Activated B cell treated with CpG ODN at 0.5 μM for 24 hours (primary cell): ENCODE results near the gene ECE2. TPM values are rescaled to one million over a fixed set of nuclear protein-coding genes. Genes with fewer than 3 reads are reported as not detected.

Source experiments
- ATAC-seq: fragments of 200-7000 bp; cut with Tn5 transposase; one replicate; pipeline ENCODE4 v1.10.0; 2021; ENCODE audit warnings: low read depth, mild to moderate bottlenecking, moderate library complexity
- CTCF ChIA-PET: fragments of 350-600 bp; sonication (Branson Sonifier 250); formaldehyde crosslinking; loops from one replicate; lab custom pipeline; 2021; ENCODE audit warnings: antibody characterized with exemption; lab: Charles Lee
- POLR2A ChIA-PET: fragments of 350-600 bp; sonication (Branson Sonifier 250); formaldehyde crosslinking; loops from one replicate; lab custom pipeline; 2021; ENCODE audit warnings: antibody characterized with exemption; lab: Charles Lee
- DNase-seq: peaks from one replicate; pipeline ENCODE4 v3.0.0; 2022
- H3K27ac Mint-ChIP-seq: one replicate; pipeline ENCODE4 v1.8.0; 2020; ENCODE audit warnings: mixed read lengths
- H3K27me3 Mint-ChIP-seq: one replicate; pipeline ENCODE4 v1.8.0; 2021; ENCODE audit warnings: mixed read lengths
- H3K36me3 Mint-ChIP-seq: one replicate; pipeline ENCODE4 v1.8.0; 2021; ENCODE audit warnings: low read depth, mixed read lengths
- H3K4me1 Mint-ChIP-seq: one replicate; pipeline ENCODE4 v1.8.0; 2021; ENCODE audit warnings: mixed read lengths
- H3K4me3 Mint-ChIP-seq: one replicate; pipeline ENCODE4 v1.8.0; 2020; ENCODE audit warnings: mild to moderate bottlenecking, mixed read lengths
- H3K9me3 Mint-ChIP-seq: one replicate; pipeline ENCODE4 v1.8.0; 2020; ENCODE audit warnings: mixed read lengths
- CTCF ChIP-seq: fragments of 200-600 bp; IDR thresholded peaks from one replicate; pipeline ENCODE4 v1.8.0; 2022; ENCODE audit warnings: antibody characterized with exemption, mild to moderate bottlenecking
- intact Hi-C: fragments of 100-400 bp; cut with micrococcal nuclease; formaldehyde crosslinking; loops from one replicate; pipeline ENCODE4 v1.15.1; 2024
- total RNA-seq: library from RNA; stranded (reverse); gene quantifications from 2 replicates; pipeline ENCODE4 v1.2.3, GENCODE V29; 2022

The ECE2 gene
- total RNA-seq, 1 donor from 2014 or later, result not detected

- ATAC-seq (peak; percentile 25), DNase-seq (no peak)
- intact Hi-C loops, result no loop called here
- no peak overlapping the region for H3K27ac Mint-ChIP-seq
- H3K36me3 Mint-ChIP-seq, result peaks cover 83% of the 10 kb centered on the region
- peaks cover 1% of the 10 kb centered on the region for H3K4me1 Mint-ChIP-seq
- ChIA-PET POLR2A (interaction anchor here (0.8 to 1.1 kb wide), 2 partner anchors 10 to 1632 kb away, joined by 3 to 7 read pairs; partner anchors contain the start of gene TRA2B), CTCF (interaction anchor here (1.4 kb wide), 1 partner anchor 13 kb away, joined by 5 read pairs; no protein-coding TSS in a partner anchor)
- H3K9me3 Mint-ChIP-seq, result no peaks in the 10 kb centered on the region
- TF ChIP-seq CTCF, result no peak
- no peak overlapping the region for H3K4me3 Mint-ChIP-seq
- H3K27me3 Mint-ChIP-seq, result no peaks in the 10 kb centered on the region
These were observed 29.8 kb downstream of the ECE2 start for GRCh38 chr3:184305577-184305976.

DNA sequence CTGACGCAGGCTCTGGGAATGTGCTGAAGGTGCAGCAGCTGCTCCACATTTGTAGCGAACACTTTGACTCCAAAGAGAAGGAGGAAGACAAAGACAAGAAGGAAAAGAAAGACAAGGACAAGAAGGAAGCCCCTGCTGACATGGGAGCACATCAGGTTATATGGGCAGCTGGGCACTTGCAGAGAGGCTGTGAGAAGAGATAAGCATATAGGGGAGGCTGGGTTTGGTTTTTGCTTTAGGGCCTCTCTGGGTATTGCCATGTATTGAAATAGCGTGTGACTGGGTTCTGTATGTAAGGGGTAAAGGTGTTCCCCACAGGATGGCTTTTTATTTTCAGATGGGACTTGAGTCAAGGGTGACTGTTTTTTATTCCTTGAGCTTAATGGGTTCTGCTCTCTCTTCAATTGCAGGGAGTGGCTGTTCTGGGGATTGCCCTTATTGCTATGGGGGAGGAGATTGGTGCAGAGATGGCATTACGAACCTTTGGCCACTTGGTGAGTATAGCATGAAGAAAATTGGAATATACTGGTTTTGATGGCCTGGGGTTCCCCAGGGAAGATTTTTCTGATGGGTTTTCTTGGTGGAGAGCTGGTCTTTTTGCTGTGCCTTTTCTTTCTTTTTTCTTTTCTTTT, 30.6 kb downstream of the ECE2 start:
- no peaks in the 10 kb centered on the region for H3K4me1 Mint-ChIP-seq
- ATAC-seq, result no peak
- H3K27me3 Mint-ChIP-seq, result no peaks in the 10 kb centered on the region
- DNase-seq, result no peak
- no peak overlapping the region for H3K27ac Mint-ChIP-seq
- ChIA-PET CTCF (interaction anchor here (1.4 kb wide), 1 partner anchor 12 kb away, joined by 5 read pairs; no protein-coding TSS in a partner anchor), POLR2A (interaction anchor here (1.1 kb wide), 1 partner anchor 9 kb away, joined by 3 read pairs; no protein-coding TSS in a partner anchor)
- no peaks in the 10 kb centered on the region for H3K9me3 Mint-ChIP-seq
- H3K4me3 Mint-ChIP-seq, result no peak overlapping the region
- TF ChIP-seq CTCF, result no peak
- intact Hi-C loops, result no loop called here
- peaks cover 78% of the 10 kb centered on the region for H3K36me3 Mint-ChIP-seq

- intact Hi-C loops, result no loop called here
- ChIA-PET CTCF (no interaction called here), POLR2A (no interaction called here)
- no peaks in the 10 kb centered on the region for H3K4me1 Mint-ChIP-seq
- no peak overlapping the region for H3K4me3 Mint-ChIP-seq
- no peak overlapping the region for H3K27ac Mint-ChIP-seq
- TF ChIP-seq CTCF, result no peak
- no peaks in the 10 kb centered on the region for H3K9me3 Mint-ChIP-seq
- H3K36me3 Mint-ChIP-seq, result peaks cover 63% of the 10 kb centered on the region
- no peaks in the 10 kb centered on the region for H3K27me3 Mint-ChIP-seq
- DNase-seq, result no peak
- no peak for ATAC-seq
These were observed 32.1 kb downstream of the ECE2 start for GRCh38 chr3:184307915-184308314.

DNA sequence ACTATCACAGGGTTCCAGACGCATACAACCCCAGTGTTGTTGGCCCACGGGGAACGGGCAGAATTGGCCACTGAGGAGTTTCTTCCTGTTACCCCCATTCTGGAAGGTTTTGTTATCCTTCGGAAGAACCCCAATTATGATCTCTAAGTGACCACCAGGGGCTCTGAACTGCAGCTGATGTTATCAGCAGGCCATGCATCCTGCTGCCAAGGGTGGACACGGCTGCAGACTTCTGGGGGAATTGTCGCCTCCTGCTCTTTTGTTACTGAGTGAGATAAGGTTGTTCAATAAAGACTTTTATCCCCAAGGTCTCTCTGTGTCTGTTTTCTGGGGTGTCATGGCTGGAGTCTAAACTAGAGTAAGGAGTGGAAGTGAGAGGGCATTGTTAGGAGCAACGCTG, 32.9 kb downstream of the ECE2 start:
- ATAC-seq, result no peak
- H3K4me3 Mint-ChIP-seq, result no peak overlapping the region
- intact Hi-C loops, result no loop called here
- ChIA-PET CTCF (no interaction called here), POLR2A (no interaction called here)
- H3K9me3 Mint-ChIP-seq, result no peaks in the 10 kb centered on the region
- TF ChIP-seq CTCF, result no peak
- no peak for DNase-seq
- no peaks in the 10 kb centered on the region for H3K4me1 Mint-ChIP-seq
- no peaks in the 10 kb centered on the region for H3K27me3 Mint-ChIP-seq
- H3K36me3 Mint-ChIP-seq, result peaks cover 55% of the 10 kb centered on the region
- H3K27ac Mint-ChIP-seq, result no peak overlapping the region

DNA sequence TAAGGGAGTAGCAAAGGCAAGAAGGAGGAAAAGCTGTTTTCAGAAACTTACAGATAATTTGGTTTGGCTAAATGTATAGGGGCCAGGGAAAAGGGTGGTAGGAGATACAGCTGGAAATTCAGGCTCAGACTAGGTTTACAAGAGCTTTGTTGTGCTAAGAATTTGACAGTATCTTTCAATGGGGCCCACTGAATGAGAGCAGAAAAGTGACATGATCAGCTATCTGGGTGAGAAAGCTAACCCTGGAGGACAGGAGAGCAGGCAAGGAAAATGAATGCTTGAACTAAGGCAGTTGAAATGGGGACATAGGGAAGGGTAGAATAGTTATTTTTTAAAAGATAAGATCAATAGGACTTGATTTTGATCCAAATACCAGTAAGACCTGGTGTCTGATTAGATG, 35.8 kb downstream of the ECE2 start:
- no peak for DNase-seq
- POLR2A ChIA-PET, result no interaction called here
- CTCF ChIA-PET, result no interaction called here
- no peak overlapping the region for H3K4me3 Mint-ChIP-seq
- H3K27ac Mint-ChIP-seq, result no peak overlapping the region
- intact Hi-C loops, result no loop called here
- H3K4me1 Mint-ChIP-seq, result peaks cover 13% of the 10 kb centered on the region
- no peaks in the 10 kb centered on the region for H3K27me3 Mint-ChIP-seq
- H3K9me3 Mint-ChIP-seq, result no peaks in the 10 kb centered on the region
- no peak for ATAC-seq
- TF ChIP-seq CTCF, result no peak
- H3K36me3 Mint-ChIP-seq, result peaks cover 34% of the 10 kb centered on the region
